HepG2 (cell line): ENCODE results near the gene SIRT7. TPM values are rescaled to one million over a fixed set of nuclear protein-coding genes. Genes with fewer than 3 reads are reported as not detected.

Experiments used
- CHCHD3 ChIP-seq: sonication (generic); formaldehyde crosslinking; IDR thresholded peaks from 2 replicates; pipeline ENCODE4 v1.8.0; 2022; ENCODE audit warnings: mild to moderate bottlenecking, missing genetic modification reagents, moderate library complexity
- FIP1L1 ChIP-seq: fragments of 200-400 bp; formaldehyde crosslinking; IDR thresholded peaks from 2 replicates; pipeline ENCODE4 v1.6.1; 2018; ENCODE audit warnings: low read depth, mild to moderate bottlenecking, low read length, moderate library complexity, borderline replicate concordance; ENCODE audit not compliant: insufficient read depth
- JARID2 ChIP-seq: sonication (generic); formaldehyde crosslinking; IDR thresholded peaks from 2 replicates; pipeline ENCODE4 v1.8.1; 2023; ENCODE audit warnings: missing genetic modification reagents, inconsistent platforms; ENCODE audit not compliant: insufficient replicate concordance
- MEIS2 ChIP-seq: sonication (generic); formaldehyde crosslinking; IDR thresholded peaks from 2 replicates; pipeline ENCODE4 v1.9.0; 2021; ENCODE audit warnings: mild to moderate bottlenecking, missing genetic modification reagents
- NFE2L2 ChIP-seq: fragments of 150-350 bp; IDR thresholded peaks from 2 replicates; pipeline ENCODE4 v1.6.1; 2014; ENCODE audit warnings: low read length
- NONO ChIP-seq, 2 experiments: fragments of 450-650 bp in 1 of 2; sonication (generic) in 1 of 2; formaldehyde crosslinking in 1 of 2; IDR thresholded peaks in 1 of 2; conservative IDR thresholded peaks in 1 of 2; 2 replicates each; pipeline versions ENCODE4 v1.6.1 to v1.8.0; 2017 to 2022; ENCODE audit warnings: mild to moderate bottlenecking in 1 of 2, missing genetic modification reagents in 1 of 2, moderate library complexity in 1 of 2
- RFXAP ChIP-seq: sonication (generic); formaldehyde crosslinking; IDR thresholded peaks from 2 replicates; pipeline ENCODE4 v1.4.0; 2020; ENCODE audit warnings: missing genetic modification reagents, borderline replicate concordance
- RORA ChIP-seq: sonication (generic); formaldehyde crosslinking; IDR thresholded peaks from 2 replicates; pipeline ENCODE4 v1.5.0; 2020; ENCODE audit warnings: mild to moderate bottlenecking, missing genetic modification reagents, moderate library complexity
- SIN3B ChIP-seq: fragments of 150-350 bp; IDR thresholded peaks from 2 replicates; pipeline ENCODE4 v1.6.1; 2014; ENCODE audit warnings: low read length
- SRSF4 ChIP-seq: fragments of 200-400 bp; formaldehyde crosslinking; IDR thresholded peaks from one replicate; pipeline ENCODE4 v1.6.1; 2018; ENCODE audit warnings: mild to moderate bottlenecking, low read depth, low read length, moderate library complexity; ENCODE audit not compliant: poor library complexity, severe bottlenecking
- STAT6 ChIP-seq: sonication (generic); formaldehyde crosslinking; IDR thresholded peaks from 2 replicates; pipeline ENCODE4 v1.4.0; 2020; ENCODE audit warnings: missing genetic modification reagents, mild to moderate bottlenecking, borderline replicate concordance
- ZBTB7B ChIP-seq: sonication (generic); formaldehyde crosslinking; IDR thresholded peaks from 2 replicates; pipeline ENCODE4 v1.4.0; 2020; ENCODE audit warnings: missing genetic modification reagents
- polyA plus RNA-seq, 8 experiments: library from polyadenylated mRNA; depleted of rRNA in 3 of 8; stranded (reverse) in 7 of 8; unstranded in 1 of 8; fragments of >200 nt; fragmentation: Illumina TruSeq in 4 of 8; extraction: Trizol in 4 of 8; gene quantifications; 2 replicates each; pipeline versions ENCODE4 v1.2.1 to v1.2.3, GENCODE V29; 2011 to 2016; ENCODE audit warnings: low read depth in 4 of 8, missing spikeins in 1 of 8, mixed read lengths in 1 of 8; ENCODE audit not compliant: insufficient read depth in 1 of 8
- total RNA-seq, 5 experiments: library from RNA; depleted of rRNA; stranded (reverse); fragments of >200 nt; fragmentation: Illumina TruSeq; extraction: Trizol; gene quantifications; 2 replicates each; pipeline ENCODE4 v1.2.3, GENCODE V29; 2016; ENCODE audit warnings: low read depth in 1 of 5
- TF ChIP-seq, protein P1 (sequence below): sonication (generic); formaldehyde crosslinking; conservative IDR thresholded peaks from 2 replicates; pipeline ENCODE4 v1.8.0; 2022; ENCODE audit warnings: mild to moderate bottlenecking, moderate library complexity, missing genetic modification reagents
- TF ChIP-seq, protein P2 (sequence below): sonication (generic); formaldehyde crosslinking; IDR thresholded peaks from 2 replicates; pipeline ENCODE4 v1.5.1; 2020; ENCODE audit warnings: missing genetic modification reagents, mild to moderate bottlenecking, borderline replicate concordance
- TF ChIP-seq, protein P3 (sequence below): sonication (generic); formaldehyde crosslinking; IDR thresholded peaks from 2 replicates; pipeline ENCODE4 v1.4.0; 2020; ENCODE audit warnings: missing genetic modification reagents
- TF ChIP-seq, protein P4 (sequence below): sonication (generic); formaldehyde crosslinking; IDR thresholded peaks from 2 replicates; pipeline ENCODE4 v1.5.0; 2020; ENCODE audit warnings: missing genetic modification reagents, mild to moderate bottlenecking, borderline replicate concordance

The SIRT7 gene
- total and polyA plus RNA-seq, 2 of the 13 experiments (the other 11 are each of a cell fraction or from before 2014, with no cell fraction given) = 8.3 to 24.8 TPM

- TF ChIP-seq, protein P1, sequence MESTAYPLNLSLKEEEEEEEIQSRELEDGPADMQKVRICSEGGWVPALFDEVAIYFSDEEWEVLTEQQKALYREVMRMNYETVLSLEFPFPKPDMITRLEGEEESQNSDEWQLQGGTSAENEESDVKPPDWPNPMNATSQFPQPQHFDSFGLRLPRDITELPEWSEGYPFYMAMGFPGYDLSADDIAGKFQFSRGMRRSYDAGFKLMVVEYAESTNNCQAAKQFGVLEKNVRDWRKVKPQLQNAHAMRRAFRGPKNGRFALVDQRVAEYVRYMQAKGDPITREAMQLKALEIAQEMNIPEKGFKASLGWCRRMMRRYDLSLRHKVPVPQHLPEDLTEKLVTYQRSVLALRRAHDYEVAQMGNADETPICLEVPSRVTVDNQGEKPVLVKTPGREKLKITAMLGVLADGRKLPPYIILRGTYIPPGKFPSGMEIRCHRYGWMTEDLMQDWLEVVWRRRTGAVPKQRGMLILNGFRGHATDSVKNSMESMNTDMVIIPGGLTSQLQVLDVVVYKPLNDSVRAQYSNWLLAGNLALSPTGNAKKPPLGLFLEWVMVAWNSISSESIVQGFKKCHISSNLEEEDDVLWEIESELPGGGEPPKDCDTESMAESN (CRISPR knock-in tag) = no peak
- no peak for TF ChIP-seq NONO (IDR thresholded peaks at IDR 0.05)
- TF ChIP-seq NONO (CRISPR knock-in tag; conservative IDR thresholded peaks at IDR 0.05) = peak; percentile 91
- TF ChIP-seq, protein P2, sequence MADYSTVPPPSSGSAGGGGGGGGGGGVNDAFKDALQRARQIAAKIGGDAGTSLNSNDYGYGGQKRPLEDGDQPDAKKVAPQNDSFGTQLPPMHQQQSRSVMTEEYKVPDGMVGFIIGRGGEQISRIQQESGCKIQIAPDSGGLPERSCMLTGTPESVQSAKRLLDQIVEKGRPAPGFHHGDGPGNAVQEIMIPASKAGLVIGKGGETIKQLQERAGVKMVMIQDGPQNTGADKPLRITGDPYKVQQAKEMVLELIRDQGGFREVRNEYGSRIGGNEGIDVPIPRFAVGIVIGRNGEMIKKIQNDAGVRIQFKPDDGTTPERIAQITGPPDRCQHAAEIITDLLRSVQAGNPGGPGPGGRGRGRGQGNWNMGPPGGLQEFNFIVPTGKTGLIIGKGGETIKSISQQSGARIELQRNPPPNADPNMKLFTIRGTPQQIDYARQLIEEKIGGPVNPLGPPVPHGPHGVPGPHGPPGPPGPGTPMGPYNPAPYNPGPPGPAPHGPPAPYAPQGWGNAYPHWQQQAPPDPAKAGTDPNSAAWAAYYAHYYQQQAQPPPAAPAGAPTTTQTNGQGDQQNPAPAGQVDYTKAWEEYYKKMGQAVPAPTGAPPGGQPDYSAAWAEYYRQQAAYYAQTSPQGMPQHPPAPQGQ = 0 out of 2 replicates have a peak, but pooled peaks have one; percentile 69
- no peak for TF ChIP-seq SIN3B
- no peak for TF ChIP-seq JARID2 (CRISPR knock-in tag)
- TF ChIP-seq ZBTB7B (CRISPR knock-in tag) = peak; percentile 99
- no peak for TF ChIP-seq SRSF4
- TF ChIP-seq NFE2L2 = no peak
- peak; percentile 77 for TF ChIP-seq MEIS2 (CRISPR knock-in tag)
- no peak for TF ChIP-seq STAT6 (CRISPR knock-in tag)
- TF ChIP-seq RORA = no peak
- peak; percentile 59; the same call in 1 of the 2 replicates for TF ChIP-seq RFXAP (CRISPR knock-in tag)
- TF ChIP-seq, protein P3, sequence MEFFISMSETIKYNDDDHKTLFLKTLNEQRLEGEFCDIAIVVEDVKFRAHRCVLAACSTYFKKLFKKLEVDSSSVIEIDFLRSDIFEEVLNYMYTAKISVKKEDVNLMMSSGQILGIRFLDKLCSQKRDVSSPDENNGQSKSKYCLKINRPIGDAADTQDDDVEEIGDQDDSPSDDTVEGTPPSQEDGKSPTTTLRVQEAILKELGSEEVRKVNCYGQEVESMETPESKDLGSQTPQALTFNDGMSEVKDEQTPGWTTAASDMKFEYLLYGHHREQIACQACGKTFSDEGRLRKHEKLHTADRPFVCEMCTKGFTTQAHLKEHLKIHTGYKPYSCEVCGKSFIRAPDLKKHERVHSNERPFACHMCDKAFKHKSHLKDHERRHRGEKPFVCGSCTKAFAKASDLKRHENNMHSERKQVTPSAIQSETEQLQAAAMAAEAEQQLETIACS = peak; percentile 23; the same call in 1 of the 2 replicates
- TF ChIP-seq FIP1L1 = no peak; the same call in 1 of the 2 replicates
- TF ChIP-seq CHCHD3 (CRISPR knock-in tag) = peak; percentile 33; the same call in 1 of the 2 replicates
- TF ChIP-seq, protein P4, sequence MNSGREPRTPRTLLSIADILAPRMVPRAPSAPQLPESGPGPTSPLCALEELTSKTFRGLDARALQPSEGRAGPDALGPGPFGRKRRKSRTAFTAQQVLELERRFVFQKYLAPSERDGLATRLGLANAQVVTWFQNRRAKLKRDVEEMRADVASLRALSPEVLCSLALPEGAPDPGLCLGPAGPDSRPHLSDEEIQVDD (CRISPR knock-in tag) = no peak
Measured at GRCh38 chr17:81869221-81870130, 48.5 kb downstream of the SIRT7 start (continued).
